SK-N-MC (cell line): ENCODE measurements around the gene PXN.
"Not testable (repeated sequence)": the region's sequence is repeated elsewhere in the genome, so short reads cannot be mapped to it uniquely, and the experiment has no call there.

Source experiments
- DNase-seq: peaks from one replicate; pipeline ENCODE4 v3.0.0-alpha.2; 2011; ENCODE audit warnings: low read depth, low spot score
- H3K27ac ChIP-seq: fragments of 200-600 bp; sonication (generic); 2 replicates; pipeline ENCODE4 v1.5.1; 2016; ENCODE audit warnings: mixed run types
- H3K36me3 ChIP-seq: fragments of 200-600 bp; sonication (generic); 2 replicates; pipeline ENCODE4 v1.6.1; 2017; ENCODE audit warnings: antibody characterized with exemption, low read length, mixed read lengths; ENCODE audit not compliant: insufficient read depth
- H3K4me3 ChIP-seq: fragments of 200-600 bp; sonication (generic); 2 replicates; pipeline ENCODE4 v1.5.1; 2016
- H3K9ac ChIP-seq: fragments of 200-600 bp; sonication (generic); 2 replicates; pipeline ENCODE4 v1.8.0; 2017; ENCODE audit warnings: mixed run types, mixed read lengths; ENCODE audit not compliant: insufficient read length
- H3K9me3 ChIP-seq: fragments of 200-600 bp; sonication (generic); 2 replicates; pipeline ENCODE4 v1.6.1; 2017; ENCODE audit warnings: low read depth, mild to moderate bottlenecking, antibody characterized with exemption, low read length, moderate library complexity, mixed read lengths
- EZH2 ChIP-seq: fragments of 200-600 bp; sonication (generic); IDR thresholded peaks from one replicate; pipeline ENCODE4 v1.6.1; 2017; ENCODE audit warnings: antibody characterized with exemption
- FOXP2 ChIP-seq: optimal IDR thresholded peaks from 2 replicates; pipeline ENCODE3; 2011; ENCODE audit warnings: mild to moderate bottlenecking, moderate library complexity; ENCODE audit not compliant: insufficient read depth; ENCODE audit errors: extremely low read length, control extremely low read depth
- POLR2AphosphoS5 ChIP-seq: IDR thresholded peaks from 2 replicates; pipeline ENCODE4 v1.6.1; 2012; ENCODE audit warnings: mild to moderate bottlenecking, low read depth, low read length, borderline replicate concordance

Gene PXN

DNA sequence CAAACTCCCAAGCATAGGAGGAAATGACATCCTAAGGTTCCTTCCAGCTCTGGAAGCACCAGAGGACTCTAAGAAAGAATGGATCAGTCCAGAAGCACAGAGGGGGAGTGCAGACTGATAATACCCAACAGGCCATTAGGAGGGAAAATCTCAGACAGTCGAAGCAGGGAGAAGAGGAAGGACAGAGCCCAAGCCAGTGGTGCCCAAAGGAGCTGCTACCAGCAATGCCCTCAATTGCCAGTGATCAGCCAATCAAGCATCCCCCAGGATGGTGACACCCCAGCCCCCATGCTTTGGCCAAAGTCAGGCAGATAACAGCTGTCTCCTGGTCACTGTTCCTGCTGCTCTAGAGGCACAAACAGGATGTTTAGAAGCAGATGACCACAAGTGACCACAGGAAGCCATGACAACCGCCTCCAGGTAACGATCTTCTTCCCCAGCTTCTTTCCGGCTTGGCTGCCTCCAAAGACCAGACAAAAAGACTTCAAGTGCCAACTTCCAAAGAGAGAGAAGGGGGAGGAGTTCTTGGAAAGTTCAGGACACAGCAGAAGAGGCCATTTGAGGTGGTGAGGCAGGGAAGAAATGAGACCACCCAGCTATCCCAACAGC, 16.2 kb downstream of the PXN start:
- DNase-seq: no peak

DNA sequence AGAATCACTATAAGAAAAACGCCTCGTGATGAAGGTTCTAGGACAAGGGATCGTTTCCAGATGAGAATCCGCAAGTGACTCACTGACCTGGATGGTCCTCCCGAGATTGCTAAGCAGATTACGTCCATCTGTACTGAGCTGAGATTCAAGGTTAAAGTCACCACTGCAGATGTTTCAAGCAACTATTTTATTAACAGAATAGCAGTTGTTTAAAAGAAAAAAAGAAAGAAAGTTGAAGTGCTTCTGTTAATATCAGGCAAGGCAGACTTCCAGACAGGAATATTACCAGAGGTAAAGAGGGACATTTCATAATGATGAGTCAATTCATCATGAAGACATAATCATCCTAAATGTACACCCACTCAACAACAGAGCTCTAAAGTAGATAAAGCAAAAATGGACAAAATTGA, 17.9 kb downstream of the PXN start:
- no peak overlapping the region for H3K4me3 ChIP-seq

More for the DNA sequence above, 16.2 kb downstream of the PXN start:
- Histone ChIP-seq H3K9ac (no peak overlapping the region), H3K9me3 (no peaks in the 10 kb centered on the region), H3K36me3 (no peaks in the 10 kb centered on the region), H3K4me3 (no peak overlapping the region), H3K27ac (no peak overlapping the region)
- TF ChIP-seq EZH2: no peak
- no peak for TF ChIP-seq FOXP2
- no peak for TF ChIP-seq POLR2AphosphoS5

DNA sequence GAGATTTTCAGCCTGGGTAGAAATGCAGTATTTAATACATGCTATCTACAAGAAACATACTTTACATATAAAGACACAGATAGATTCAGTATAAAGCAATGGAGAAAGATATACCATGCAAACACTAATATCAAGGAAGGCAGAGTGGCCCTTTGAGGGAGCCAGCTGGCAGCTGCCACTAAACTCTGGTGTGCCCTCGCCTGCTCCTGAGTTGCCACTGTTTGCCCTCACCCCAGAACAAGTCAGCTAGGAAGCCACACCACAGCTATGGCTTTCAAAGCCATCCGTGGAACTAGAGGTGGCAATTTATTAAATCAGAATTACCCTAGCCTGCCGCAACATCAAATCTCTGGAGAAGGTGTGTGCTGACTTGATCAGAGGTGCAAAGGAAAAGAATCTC, 18.3 kb downstream of the PXN start:
- no peaks in the 10 kb centered on the region for H3K9me3 ChIP-seq
- no peak overlapping the region for H3K27ac ChIP-seq
- TF ChIP-seq EZH2 (no peak), POLR2AphosphoS5 (no peak), FOXP2 (no peak)
- H3K9ac ChIP-seq: no peak overlapping the region
- H3K36me3 ChIP-seq: no peaks in the 10 kb centered on the region
- H3K4me3 ChIP-seq: no peak overlapping the region
- DNase-seq: no peak

More for the DNA sequence above, 17.9 kb downstream of the PXN start:
- Histone ChIP-seq H3K27ac (no peak overlapping the region), H3K9ac (no peak overlapping the region), H3K9me3 (no peaks in the 10 kb centered on the region), H3K36me3 (no peaks in the 10 kb centered on the region)
- no peak for DNase-seq
- no peak for TF ChIP-seq FOXP2
- no peak for TF ChIP-seq POLR2AphosphoS5
- no peak for TF ChIP-seq EZH2

DNA sequence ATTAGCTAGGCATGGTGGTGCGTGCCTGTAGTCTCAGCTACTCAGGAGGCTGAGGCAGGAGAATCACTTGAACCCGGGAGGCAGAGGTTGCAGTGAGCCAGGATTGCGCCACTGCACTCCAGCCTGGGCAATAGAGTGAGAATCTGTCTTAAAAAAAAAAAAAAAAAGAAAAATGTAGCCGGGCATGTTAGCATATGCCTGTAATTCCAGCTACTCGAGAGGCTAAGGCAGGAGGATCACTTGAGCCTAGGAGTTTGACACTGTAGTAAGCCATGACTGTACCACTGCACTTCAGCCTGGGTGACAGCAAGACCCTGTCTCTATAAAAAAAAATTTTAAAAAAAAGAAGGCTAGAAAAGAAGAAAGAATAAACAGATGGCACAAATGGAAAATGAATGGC, 18.8 kb downstream of the PXN start:
- not testable (repeated sequence) for H3K9me3 ChIP-seq, DNase-seq, H3K36me3 ChIP-seq, H3K4me3 ChIP-seq, H3K27ac ChIP-seq, H3K9ac ChIP-seq

DNA sequence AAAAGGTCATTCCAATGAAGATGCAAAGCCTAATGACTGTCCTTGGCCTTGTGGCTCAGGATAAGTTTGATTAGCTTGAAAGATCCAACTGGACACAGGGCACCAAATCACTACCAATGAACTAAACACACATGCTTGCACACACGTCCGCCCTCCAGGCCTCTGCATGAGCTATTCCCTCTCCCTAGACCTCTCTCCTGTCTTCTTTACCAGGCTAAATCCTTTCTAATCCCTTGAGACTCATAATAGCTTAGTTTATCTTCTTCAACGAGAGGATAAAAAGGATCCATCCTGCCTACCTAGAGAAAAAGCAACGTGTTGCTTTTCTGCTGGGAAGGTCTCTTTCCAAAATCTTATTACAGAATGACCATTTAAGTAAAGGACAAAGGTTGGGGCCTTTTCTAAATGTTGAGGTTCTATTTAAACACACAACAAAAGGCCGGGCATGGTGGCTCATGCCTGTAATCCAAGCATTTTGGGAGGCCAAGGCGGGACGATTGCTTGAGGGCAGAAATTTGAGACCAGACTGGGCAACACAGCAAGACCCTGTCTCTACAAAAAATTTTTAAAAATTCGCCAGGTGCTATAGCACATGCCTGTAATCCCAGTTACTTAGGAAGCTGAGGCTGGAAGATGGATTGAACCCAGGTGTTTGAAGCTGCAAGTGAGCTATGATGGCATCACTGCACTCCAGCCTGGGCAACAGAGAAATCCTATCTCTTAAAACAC, 22.4 kb downstream of the PXN start:
- no peak for DNase-seq
- Histone ChIP-seq H3K27ac (no peak overlapping the region), H3K36me3 (no peaks in the 10 kb centered on the region), H3K9me3 (no peaks in the 10 kb centered on the region), H3K9ac (no peak overlapping the region), H3K4me3 (no peak overlapping the region)
- TF ChIP-seq FOXP2: no peak
- no peak for TF ChIP-seq POLR2AphosphoS5
- no peak for TF ChIP-seq EZH2

DNA sequence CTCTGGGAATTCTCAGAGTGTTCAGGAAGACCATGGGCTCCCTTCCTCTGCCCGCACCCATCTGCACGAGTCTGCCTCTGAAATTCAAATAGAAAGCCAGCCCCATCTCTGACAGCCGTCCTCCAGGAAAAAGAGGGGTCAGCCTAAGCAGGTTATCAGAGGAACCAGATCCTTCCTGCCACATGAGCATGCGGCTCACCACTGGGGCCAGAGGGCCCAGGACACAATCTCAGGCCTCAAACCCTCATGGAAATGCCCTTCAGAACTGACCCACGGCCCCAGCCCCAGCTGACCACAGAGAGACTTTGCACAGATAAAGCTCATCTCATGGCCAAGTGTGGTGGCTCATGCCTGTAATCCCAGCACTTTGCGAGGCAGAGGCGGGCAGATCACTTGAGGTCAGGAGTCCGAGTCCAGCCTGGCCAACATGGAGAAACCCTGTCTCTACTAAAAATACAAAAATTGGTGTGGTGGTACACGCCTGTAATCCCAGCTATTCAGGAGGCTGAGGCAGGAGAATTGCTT, 23.2 kb downstream of the PXN start:
- TF ChIP-seq POLR2AphosphoS5 (no peak), FOXP2 (no peak), EZH2 (no peak)
- Histone ChIP-seq H3K9ac (no peak overlapping the region), H3K4me3 (no peak overlapping the region), H3K27ac (no peak overlapping the region), H3K9me3 (no peaks in the 10 kb centered on the region), H3K36me3 (no peaks in the 10 kb centered on the region)
- no peak for DNase-seq

DNA sequence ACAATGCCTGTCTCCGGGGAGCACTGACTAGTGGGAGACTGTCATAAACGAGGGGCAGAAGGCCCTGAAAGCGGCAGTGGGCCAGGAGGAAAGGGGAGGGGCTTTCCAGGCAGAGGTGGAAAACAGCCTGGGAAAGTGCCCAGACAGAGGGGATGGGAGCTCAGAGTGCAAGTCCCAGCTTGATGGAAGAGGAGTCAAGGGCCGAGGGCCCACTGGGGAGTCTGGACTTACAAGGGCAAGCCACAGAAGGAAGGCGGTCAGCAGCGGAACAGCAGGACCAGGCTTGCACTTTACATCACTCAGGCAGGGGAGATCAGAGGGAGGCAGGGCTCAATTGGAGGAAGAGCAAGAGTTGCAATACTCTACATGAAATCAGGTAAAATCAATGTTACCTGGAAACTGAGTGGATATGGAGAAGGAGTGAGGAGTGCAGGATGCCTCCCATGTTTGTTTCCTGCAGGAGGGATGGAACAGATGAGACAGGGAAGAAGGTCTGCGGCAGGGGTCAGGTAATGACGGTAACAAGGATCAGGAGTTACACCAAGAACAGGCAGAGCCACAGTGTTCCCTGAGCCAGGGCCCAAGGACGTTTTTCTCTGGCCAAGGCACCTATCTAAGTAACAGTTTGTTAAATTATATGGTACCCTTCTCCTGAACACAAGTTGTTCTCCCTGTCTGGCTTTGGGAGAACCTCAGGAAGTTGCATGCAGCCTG, 23.8 kb downstream of the PXN start:
- TF ChIP-seq EZH2: no peak
- no peak for TF ChIP-seq FOXP2
- no peak for TF ChIP-seq POLR2AphosphoS5
- Histone ChIP-seq H3K36me3 (no peaks in the 10 kb centered on the region), H3K9me3 (no peaks in the 10 kb centered on the region), H3K27ac (no peak overlapping the region), H3K4me3 (no peak overlapping the region), H3K9ac (no peak overlapping the region)
- DNase-seq: no peak

DNA sequence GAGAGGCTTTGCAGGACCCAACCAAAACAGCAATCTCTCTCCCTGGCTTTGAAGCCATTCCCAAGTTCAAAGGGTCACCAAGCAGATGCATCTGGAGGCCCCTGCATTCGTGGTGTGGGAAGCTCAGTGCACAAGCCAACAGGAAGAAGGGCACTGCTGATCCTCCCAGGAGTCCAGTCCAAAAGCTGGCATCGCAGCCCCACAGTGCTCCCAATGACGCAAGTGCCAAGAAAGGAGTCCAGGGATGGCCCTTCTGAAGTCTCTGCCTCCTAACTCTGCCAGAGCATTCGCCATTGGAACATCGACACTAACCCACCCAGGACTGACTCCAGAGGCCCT, 25.1 kb downstream of the PXN start:
- no peak for DNase-seq
- no peak overlapping the region for H3K27ac ChIP-seq
- no peaks in the 10 kb centered on the region for H3K9me3 ChIP-seq
- H3K4me3 ChIP-seq: no peak overlapping the region
- no peak for TF ChIP-seq FOXP2
- no peak for TF ChIP-seq POLR2AphosphoS5
- TF ChIP-seq EZH2: no peak
- no peaks in the 10 kb centered on the region for H3K36me3 ChIP-seq
- H3K9ac ChIP-seq: no peak overlapping the region
